GM23338 (cell line): ENCODE measurements around the gene IZUMO2. TPM values are rescaled to one million over a fixed set of nuclear protein-coding genes. Genes with fewer than 3 reads are reported as not detected.

Experiments
- ATAC-seq: fragments of 200-7000 bp; cut with Tn5 transposase; 3 replicates; pipeline ENCODE4 v1.9.1; 2020
- DNase-seq: peaks from one replicate; pipeline ENCODE4 v3.0.0-alpha.2; 2015; ENCODE audit warnings: low spot score
- H2AFZ ChIP-seq: fragments of 200-600 bp; sonication (generic); 2 replicates; pipeline ENCODE4 v1.8.0; 2016; ENCODE audit warnings: antibody characterized with exemption, mild to moderate bottlenecking, moderate library complexity
- H3F3A ChIP-seq: fragments of 200-600 bp; sonication (generic); replicated peaks from 2 replicates; pipeline ENCODE4 v1.8.0; 2017; ENCODE audit warnings: antibody characterized with exemption, mixed run types, low read depth
- H3K27ac ChIP-seq: fragments of 200-600 bp; sonication (generic); 2 replicates; pipeline ENCODE4 v1.6.1; 2016; ENCODE audit warnings: low read depth
- H3K27me3 ChIP-seq: fragments of 200-600 bp; sonication (generic); 2 replicates; pipeline ENCODE4 v1.8.0; 2016; ENCODE audit warnings: mild to moderate bottlenecking, mixed run types, moderate library complexity; ENCODE audit not compliant: insufficient read depth
- H3K36me3 ChIP-seq: fragments of 200-600 bp; sonication (generic); 2 replicates; pipeline ENCODE4 v1.8.0; 2016; ENCODE audit warnings: mild to moderate bottlenecking; ENCODE audit not compliant: insufficient read depth
- H3K4me1 ChIP-seq: fragments of 200-600 bp; sonication (generic); 2 replicates; pipeline ENCODE4 v1.8.0; 2016; ENCODE audit warnings: mild to moderate bottlenecking, moderate library complexity; ENCODE audit not compliant: insufficient read depth
- H3K4me2 ChIP-seq: fragments of 200-600 bp; sonication (generic); 2 replicates; pipeline ENCODE4 v1.7.1; 2017; ENCODE audit warnings: mixed run types
- H3K4me3 ChIP-seq: fragments of 200-600 bp; sonication (generic); 2 replicates; pipeline ENCODE4 v1.6.1; 2016; ENCODE audit warnings: mixed run types
- H3K79me2 ChIP-seq: fragments of 200-600 bp; sonication (generic); replicated peaks from 2 replicates; pipeline ENCODE4 v1.8.0; 2017; ENCODE audit warnings: mild to moderate bottlenecking; ENCODE audit not compliant: insufficient read depth
- H3K9me2 ChIP-seq: fragments of 200-600 bp; sonication (generic); 2 replicates; pipeline ENCODE4 v1.8.0; 2017; ENCODE audit not compliant: insufficient read depth
- H4K20me1 ChIP-seq: fragments of 200-600 bp; sonication (generic); replicated peaks from 2 replicates; pipeline ENCODE4 v1.8.0; 2017; ENCODE audit warnings: mild to moderate bottlenecking; ENCODE audit not compliant: insufficient read depth
- H3K27ac Mint-ChIP-seq: 2 replicates; pipeline ENCODE4 v1.8.0; 2020; ENCODE audit warnings: inconsistent platforms, mild to moderate bottlenecking, moderate library complexity, mixed read lengths
- H3K27me3 Mint-ChIP-seq: 3 replicates; pipeline ENCODE4 v1.8.0; 2022; ENCODE audit warnings: low read depth, mild to moderate bottlenecking, moderate library complexity, mixed read lengths, inconsistent platforms; ENCODE audit not compliant: insufficient read depth, poor library complexity
- H3K36me3 Mint-ChIP-seq: 3 replicates; pipeline ENCODE4 v1.8.0; 2021; ENCODE audit warnings: low read depth, mild to moderate bottlenecking, inconsistent platforms, moderate library complexity, mixed read lengths
- H3K4me1 Mint-ChIP-seq: 3 replicates; pipeline ENCODE4 v1.8.0; 2020; ENCODE audit warnings: mild to moderate bottlenecking, inconsistent platforms, mixed read lengths
- H3K4me3 Mint-ChIP-seq: 3 replicates; pipeline ENCODE4 v1.8.0; 2021; ENCODE audit warnings: moderate library complexity, mild to moderate bottlenecking, inconsistent platforms, mixed read lengths
- H3K9me3 Mint-ChIP-seq: 3 replicates; pipeline ENCODE4 v1.8.0; 2020; ENCODE audit warnings: moderate library complexity, mild to moderate bottlenecking, inconsistent platforms, mixed read lengths
- CREB1 ChIP-seq: fragments of 250-450 bp; sonication (Bioruptor Pico); IDR thresholded peaks from 2 replicates; pipeline ENCODE4 v1.5.0; 2020; ENCODE audit warnings: low read depth, mild to moderate bottlenecking, moderate library complexity
- CTCF ChIP-seq, 2 experiments: fragments of 200-600 bp in 1 of 2; sonication (generic) in 1 of 2; conservative IDR thresholded peaks; 2 replicates each; pipeline versions ENCODE4 v1.5.1 to v1.6.1; 2016 to 2017; ENCODE audit warnings: antibody characterized with exemption in 2 of 2, low read depth in 2 of 2, mild to moderate bottlenecking in 2 of 2, moderate library complexity in 1 of 2
- EZH2phosphoT487 ChIP-seq: fragments of 200-600 bp; sonication (generic); IDR thresholded peaks from one replicate; pipeline ENCODE4 v1.8.1; 2018; ENCODE audit warnings: antibody characterized with exemption; ENCODE audit not compliant: unreplicated experiment
- JUNB ChIP-seq: IDR thresholded peaks from one replicate; pipeline ENCODE4 v1.6.1; 2016; ENCODE audit warnings: antibody characterized with exemption; ENCODE audit not compliant: unreplicated experiment
- NANOG ChIP-seq: IDR thresholded peaks from 2 replicates; pipeline ENCODE4 v1.6.1; 2016; ENCODE audit warnings: antibody characterized with exemption, borderline replicate concordance
- POLR2AphosphoS5 ChIP-seq: IDR thresholded peaks from 2 replicates; pipeline ENCODE4 v1.6.1; 2016; ENCODE audit warnings: antibody characterized with exemption, low read depth
- REST ChIP-seq: IDR thresholded peaks from one replicate; pipeline ENCODE4 v1.6.1; 2018; ENCODE audit warnings: antibody characterized with exemption; ENCODE audit not compliant: unreplicated experiment
- ZNF114 ChIP-seq: fragments of 250-450 bp; sonication (Bioruptor Pico); IDR thresholded peaks from 2 replicates; pipeline ENCODE4 v1.5.0; 2020; ENCODE audit warnings: mild to moderate bottlenecking, moderate library complexity
- ZNF331 ChIP-seq: fragments of 250-450 bp; sonication (Bioruptor Pico); IDR thresholded peaks from 2 replicates; pipeline ENCODE4 v1.5.0; 2020; ENCODE audit warnings: low read depth, mild to moderate bottlenecking, moderate library complexity
- polyA plus RNA-seq: library from polyadenylated mRNA; unstranded; fragments of >200 nt; fragmentation: Nextera tagmentation; extraction: Ambion mirVana; gene quantifications from 2 replicates; pipeline ENCODE4 v1.2.1, GENCODE V29; 2016
- total RNA-seq: library from RNA; depleted of rRNA; stranded (reverse); fragments of >200 nt; shearing (Covaris generic); gene quantifications from 2 replicates; pipeline ENCODE4 v1.2.3, GENCODE V29; 2014

IZUMO2 gene
- total and polyA plus RNA-seq, 2 experiments from 2014 or later, result 3.1 to 5.0 TPM

GRCh38 chr19:50176775-50177174, 13.7 kb upstream of the IZUMO2 start (continued):
- TF ChIP-seq REST (no peak), NANOG (no peak), ZNF331 (CRISPR knock-in tag) (no peak), CREB1 (CRISPR knock-in tag) (no peak), POLR2AphosphoS5 (no peak)

GRCh38 chr19:50175924-50176323, 12.8 kb upstream of the IZUMO2 start:
- Histone ChIP-seq H3K9me2 (no peaks in the 10 kb centered on the region), H3K27me3 (no peaks in the 10 kb centered on the region), H3K4me2 (no peak overlapping the region), H3K79me2 (no peaks in the 10 kb centered on the region), H3K36me3 (no peaks in the 10 kb centered on the region), H2AFZ (peak overlapping the region; percentile 72; the same call in 1 of the 2 replicates), H3K4me3 (no peak overlapping the region), H3K27ac (no peak overlapping the region), H3F3A (no peaks in the 10 kb centered on the region), H4K20me1 (no peaks in the 10 kb centered on the region), H3K4me1 (no peaks in the 10 kb centered on the region)
- H3K4me3 Mint-ChIP-seq, result no peak overlapping the region
- ATAC-seq, result no peak
- peaks cover 96% of the 10 kb centered on the region for H3K9me3 Mint-ChIP-seq
- no peak for TF ChIP-seq CTCF (conservative IDR thresholded peaks at IDR 0.05; ENCODE audit: low read depth in 2 of 2)
- H3K27me3 Mint-ChIP-seq, result no peaks in the 10 kb centered on the region
- peaks cover 31% of the 10 kb centered on the region for H3K36me3 Mint-ChIP-seq
- no peak for DNase-seq
- H3K27ac Mint-ChIP-seq, result no peak overlapping the region
- H3K4me1 Mint-ChIP-seq, result no peaks in the 10 kb centered on the region

GRCh38 chr19:50174100-50174793, 11.2 kb upstream of the IZUMO2 start:
- Histone ChIP-seq H3K9me2 (no peaks in the 10 kb centered on the region), H3K4me1 (no peaks in the 10 kb centered on the region), H3F3A (no peaks in the 10 kb centered on the region), H3K27me3 (no peaks in the 10 kb centered on the region), H3K36me3 (no peaks in the 10 kb centered on the region), H3K4me3 (no peak overlapping the region), H3K79me2 (no peaks in the 10 kb centered on the region), H3K4me2 (no peak overlapping the region), H4K20me1 (no peaks in the 10 kb centered on the region), H2AFZ (peak overlapping the region; percentile 72; the same call in 1 of the 2 replicates), H3K27ac (no peak overlapping the region)
- Mint-ChIP-seq H3K27me3 (peaks cover 5% of the 10 kb centered on the region), H3K9me3 (peaks cover 95% of the 10 kb centered on the region), H3K4me3 (no peak overlapping the region), H3K4me1 (no peaks in the 10 kb centered on the region), H3K36me3 (peaks cover 35% of the 10 kb centered on the region), H3K27ac (no peak overlapping the region)
- ATAC-seq (no peak), DNase-seq (no peak)
- TF ChIP-seq NANOG, result no peak
- TF ChIP-seq REST, result no peak
- TF ChIP-seq EZH2phosphoT487, result no peak
- TF ChIP-seq CTCF (conservative IDR thresholded peaks at IDR 0.05; ENCODE audit: low read depth in 2 of 2), result no peak
- TF ChIP-seq ZNF114, result no peak
- no peak for TF ChIP-seq POLR2AphosphoS5
- no peak for TF ChIP-seq JUNB
- TF ChIP-seq ZNF331 (CRISPR knock-in tag), result no peak
